Brain microvascular endothelial cell (primary cell): ENCODE results near the gene PCDHGB4.
"Not testable (repeated sequence)": the region's sequence is repeated elsewhere in the genome, so short reads cannot be mapped to it uniquely, and the experiment has no call there.

ENCODE experiments used
- DNase-seq: peaks from one replicate; pipeline ENCODE4 v3.0.0-alpha.2; 2020
- H3K27ac ChIP-seq: fragments of 250-450 bp; sonication (Bioruptor Pico); 2 replicates; pipeline ENCODE4 v1.5.1; 2020; ENCODE audit warnings: mild to moderate bottlenecking, moderate library complexity
- H3K27me3 ChIP-seq: fragments of 250-450 bp; sonication (Bioruptor Pico); replicated peaks from 2 replicates; pipeline ENCODE4 v1.5.1; 2020; ENCODE audit warnings: mild to moderate bottlenecking
- H3K36me3 ChIP-seq: fragments of 250-450 bp; sonication (Bioruptor Pico); replicated peaks from 2 replicates; pipeline ENCODE4 v1.5.1; 2020; ENCODE audit warnings: mild to moderate bottlenecking
- H3K4me3 ChIP-seq: 2 replicates; pipeline ENCODE4 v1.5.1; 2011; ENCODE audit warnings: low read depth, mild to moderate bottlenecking, control low read depth, low read length, moderate library complexity
- in situ Hi-C: cut with HindIII; loops from 2 replicates; pipeline ENCODE4 v1.10.0; 2017; ENCODE audit warnings: low sequenced_read_pairs, low pct_ligation_motif_present
- TF ChIP-seq, protein P1 (sequence below): IDR thresholded peaks from 2 replicates; pipeline ENCODE4 v1.5.1; 2011; ENCODE audit warnings: low read depth, mild to moderate bottlenecking, moderate library complexity, low read length, control low read depth, inconsistent platforms; ENCODE audit errors: missing control alignments

Gene PCDHGB4

DNA sequence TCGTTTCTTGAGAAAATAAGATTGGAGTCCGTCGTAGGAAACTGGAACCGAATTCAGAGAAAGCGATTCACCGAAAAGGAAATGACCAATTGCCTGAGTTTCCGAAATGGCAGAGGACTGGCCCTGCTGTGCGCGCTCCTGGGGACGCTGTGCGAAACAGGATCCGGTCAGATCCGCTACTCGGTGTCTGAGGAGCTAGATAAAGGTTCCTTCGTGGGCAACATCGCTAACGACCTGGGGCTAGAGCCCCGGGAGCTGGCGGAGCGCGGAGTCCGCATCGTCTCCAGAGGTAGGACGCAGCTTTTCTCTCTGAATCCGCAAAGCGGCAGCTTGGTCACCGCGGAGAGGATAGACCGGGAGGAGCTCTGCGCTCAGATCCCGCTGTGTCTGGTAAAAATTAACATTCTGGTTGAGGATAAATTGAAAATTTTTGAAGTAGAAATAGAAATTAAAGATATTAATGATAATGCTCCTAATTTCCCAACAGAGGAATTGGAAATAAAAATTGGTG lies 43.5 kb upstream of the PCDHGB4 start:
- H3K27me3 ChIP-seq, result no peaks in the 10 kb centered on the region
- TF ChIP-seq, protein P1, sequence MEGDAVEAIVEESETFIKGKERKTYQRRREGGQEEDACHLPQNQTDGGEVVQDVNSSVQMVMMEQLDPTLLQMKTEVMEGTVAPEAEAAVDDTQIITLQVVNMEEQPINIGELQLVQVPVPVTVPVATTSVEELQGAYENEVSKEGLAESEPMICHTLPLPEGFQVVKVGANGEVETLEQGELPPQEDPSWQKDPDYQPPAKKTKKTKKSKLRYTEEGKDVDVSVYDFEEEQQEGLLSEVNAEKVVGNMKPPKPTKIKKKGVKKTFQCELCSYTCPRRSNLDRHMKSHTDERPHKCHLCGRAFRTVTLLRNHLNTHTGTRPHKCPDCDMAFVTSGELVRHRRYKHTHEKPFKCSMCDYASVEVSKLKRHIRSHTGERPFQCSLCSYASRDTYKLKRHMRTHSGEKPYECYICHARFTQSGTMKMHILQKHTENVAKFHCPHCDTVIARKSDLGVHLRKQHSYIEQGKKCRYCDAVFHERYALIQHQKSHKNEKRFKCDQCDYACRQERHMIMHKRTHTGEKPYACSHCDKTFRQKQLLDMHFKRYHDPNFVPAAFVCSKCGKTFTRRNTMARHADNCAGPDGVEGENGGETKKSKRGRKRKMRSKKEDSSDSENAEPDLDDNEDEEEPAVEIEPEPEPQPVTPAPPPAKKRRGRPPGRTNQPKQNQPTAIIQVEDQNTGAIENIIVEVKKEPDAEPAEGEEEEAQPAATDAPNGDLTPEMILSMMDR, result no peak
- H3K27ac ChIP-seq, result no peak overlapping the region
- in situ Hi-C loops, result no loop called here
- no peak for DNase-seq
- no peaks in the 10 kb centered on the region for H3K36me3 ChIP-seq
- H3K4me3 ChIP-seq, result peak overlapping the region; percentile 38

DNA sequence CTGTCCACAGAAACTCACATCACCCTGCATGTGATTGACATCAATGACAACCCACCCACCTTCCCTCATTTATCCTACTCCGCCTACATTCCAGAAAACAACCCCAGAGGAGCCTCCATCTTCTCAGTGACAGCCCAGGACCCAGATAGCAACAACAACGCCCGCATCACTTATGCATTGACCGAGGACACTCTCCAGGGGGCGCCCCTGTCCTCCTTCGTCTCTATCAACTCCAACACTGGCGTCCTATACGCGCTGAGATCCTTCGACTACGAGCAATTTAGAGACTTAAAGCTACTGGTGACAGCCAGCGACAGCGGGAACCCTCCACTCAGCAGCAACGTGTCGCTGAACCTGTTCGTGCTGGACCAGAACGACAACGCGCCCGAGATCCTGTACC lies 42.2 kb upstream of the PCDHGB4 start:
- no peak for DNase-seq
- Histone ChIP-seq H3K4me3 (no peak overlapping the region), H3K27ac (no peak overlapping the region), H3K27me3 (no peaks in the 10 kb centered on the region), H3K36me3 (no peaks in the 10 kb centered on the region)
- in situ Hi-C loops, result no loop called here
- TF ChIP-seq, protein P1, result no peak

DNA sequence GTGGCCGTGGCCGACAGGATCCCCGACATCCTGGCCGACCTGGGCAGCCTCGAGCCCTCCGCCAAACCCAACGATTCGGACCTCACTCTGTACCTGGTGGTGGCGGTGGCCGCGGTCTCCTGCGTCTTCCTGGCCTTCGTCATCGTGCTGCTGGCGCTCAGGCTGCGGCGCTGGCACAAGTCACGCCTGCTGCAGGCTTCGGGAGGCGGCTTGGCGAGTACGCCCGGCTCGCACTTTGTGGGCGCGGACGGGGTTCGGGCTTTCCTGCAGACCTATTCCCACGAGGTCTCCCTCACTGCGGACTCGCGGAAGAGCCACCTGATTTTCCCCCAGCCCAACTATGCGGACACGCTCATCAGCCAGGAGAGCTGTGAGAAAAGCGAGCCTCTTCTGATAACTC lies 41.5 kb upstream of the PCDHGB4 start:
- DNase-seq, H3K36me3 ChIP-seq, H3K27me3 ChIP-seq, in situ Hi-C loops, H3K27ac ChIP-seq, H3K4me3 ChIP-seq: not testable (repeated sequence)

DNA sequence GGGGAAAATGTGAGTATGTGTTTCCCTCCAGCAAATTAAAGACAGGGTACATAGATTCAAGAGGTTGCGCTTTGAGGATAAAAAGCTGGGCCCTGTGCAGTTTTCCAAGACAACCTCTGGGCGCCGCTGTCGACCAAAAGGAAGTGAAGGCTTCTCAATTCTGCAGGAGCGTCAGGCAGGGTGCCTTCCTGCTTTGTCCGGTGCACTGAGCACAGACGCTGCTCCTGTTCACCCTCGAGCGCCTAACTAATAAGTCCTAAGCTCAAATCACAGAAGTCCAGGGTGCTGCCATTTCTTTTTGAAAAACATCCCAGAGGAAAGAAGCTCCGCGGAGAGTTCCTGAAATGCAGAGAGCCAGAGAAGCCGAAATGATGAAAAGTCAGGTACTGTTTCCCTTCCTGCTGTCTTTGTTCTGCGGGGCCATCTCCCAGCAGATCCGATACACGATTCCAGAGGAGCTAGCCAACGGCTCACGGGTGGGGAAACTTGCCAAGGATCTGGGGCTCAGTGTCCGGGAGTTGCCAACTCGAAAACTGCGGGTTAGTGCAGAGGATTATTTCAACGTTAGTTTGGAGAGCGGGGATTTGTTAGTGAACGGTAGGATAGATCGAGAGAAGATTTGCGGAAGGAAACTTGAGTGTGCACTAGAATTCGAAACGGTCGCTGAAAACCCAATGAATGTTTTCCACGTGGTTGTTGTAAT lies 37.4 kb upstream of the PCDHGB4 start, which contains the start of gene PCDHGB1:
PCDHGB1 (plus strand) TSS at position 183 of the 703 bp plus-strand sequence; CDS start at position 345, 162 bp downstream.
- DNase-seq, result peak; percentile 9
- Histone ChIP-seq H3K27ac (no peak within 1 kb of the TSS), H3K4me3 (peak within 1 kb of the TSS; percentile 17), H3K27me3 (no peaks in the 10 kb centered on the region), H3K36me3 (no peaks in the 10 kb centered on the region)
- TF ChIP-seq, protein P1, result peak; percentile 63
- in situ Hi-C loops, result no loop called here

DNA sequence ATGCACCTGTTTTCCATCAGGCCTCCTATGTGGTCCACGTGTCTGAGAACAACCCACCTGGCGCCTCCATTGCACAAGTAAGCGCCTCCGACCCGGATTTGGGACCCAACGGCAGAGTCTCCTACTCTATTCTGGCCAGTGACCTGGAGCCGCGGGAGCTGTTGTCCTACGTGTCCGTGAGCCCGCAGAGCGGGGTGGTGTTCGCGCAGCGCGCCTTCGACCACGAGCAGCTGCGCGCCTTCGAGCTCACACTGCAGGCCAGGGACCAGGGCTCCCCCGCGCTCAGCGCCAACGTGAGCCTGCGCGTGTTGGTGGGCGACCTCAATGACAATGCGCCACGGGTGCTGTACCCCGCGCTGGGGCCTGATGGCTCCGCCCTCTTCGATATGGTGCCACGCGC lies 35.9 kb upstream of the PCDHGB4 start:
- no peak overlapping the region for H3K27ac ChIP-seq
- H3K4me3 ChIP-seq, result no peak overlapping the region

DNA sequence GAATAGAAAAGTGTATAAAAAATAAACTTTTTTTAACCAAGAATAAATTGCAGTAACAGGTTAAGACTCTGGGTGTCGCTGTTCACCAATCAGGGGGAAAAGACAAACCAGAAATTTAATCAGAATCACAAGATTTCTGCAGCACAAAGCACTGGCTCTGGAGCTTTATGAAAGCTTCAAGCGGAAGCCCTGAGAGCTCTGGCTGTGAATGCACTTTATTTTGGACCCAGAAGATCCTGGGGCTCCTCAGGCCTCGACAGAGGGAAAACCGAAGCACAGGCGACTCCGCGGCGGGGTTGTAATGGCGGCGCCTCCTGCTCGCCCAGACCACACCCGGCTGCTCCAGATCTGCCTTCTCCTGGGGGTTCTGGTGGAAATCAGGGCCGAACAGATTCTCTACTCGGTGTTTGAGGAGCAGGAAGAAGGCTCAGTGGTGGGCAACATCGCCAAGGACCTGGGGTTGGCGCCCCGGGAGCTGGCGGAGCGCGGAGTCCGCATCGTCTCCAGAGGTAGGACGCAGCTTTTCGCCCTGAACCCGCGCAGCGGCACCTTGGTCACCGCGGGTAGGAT lies 32.5 kb upstream of the PCDHGB4 start, which contains the start of gene PCDHGA4:
PCDHGA4 (plus strand) TSS at position 122 of the 570 bp plus-strand sequence; CDS start at position 209, 87 bp downstream.
- Histone ChIP-seq H3K27ac (no peak within 1 kb of the TSS), H3K36me3 (no peaks in the 10 kb centered on the region), H3K4me3 (peak within 1 kb of the TSS; percentile 31), H3K27me3 (no peaks in the 10 kb centered on the region)
- in situ Hi-C loops, result no loop called here
- TF ChIP-seq, protein P1, result peak; percentile 37
- no peak for DNase-seq

More for the DNA sequence above, 35.9 kb upstream of the PCDHGB4 start:
- H3K36me3 ChIP-seq, result no peaks in the 10 kb centered on the region
- in situ Hi-C loops, result no loop called here
- no peaks in the 10 kb centered on the region for H3K27me3 ChIP-seq
- no peak for DNase-seq
- TF ChIP-seq, protein P1, result no peak
